Measurements from ENCODE around the gene MAP2.

Gene MAP2, protein sequence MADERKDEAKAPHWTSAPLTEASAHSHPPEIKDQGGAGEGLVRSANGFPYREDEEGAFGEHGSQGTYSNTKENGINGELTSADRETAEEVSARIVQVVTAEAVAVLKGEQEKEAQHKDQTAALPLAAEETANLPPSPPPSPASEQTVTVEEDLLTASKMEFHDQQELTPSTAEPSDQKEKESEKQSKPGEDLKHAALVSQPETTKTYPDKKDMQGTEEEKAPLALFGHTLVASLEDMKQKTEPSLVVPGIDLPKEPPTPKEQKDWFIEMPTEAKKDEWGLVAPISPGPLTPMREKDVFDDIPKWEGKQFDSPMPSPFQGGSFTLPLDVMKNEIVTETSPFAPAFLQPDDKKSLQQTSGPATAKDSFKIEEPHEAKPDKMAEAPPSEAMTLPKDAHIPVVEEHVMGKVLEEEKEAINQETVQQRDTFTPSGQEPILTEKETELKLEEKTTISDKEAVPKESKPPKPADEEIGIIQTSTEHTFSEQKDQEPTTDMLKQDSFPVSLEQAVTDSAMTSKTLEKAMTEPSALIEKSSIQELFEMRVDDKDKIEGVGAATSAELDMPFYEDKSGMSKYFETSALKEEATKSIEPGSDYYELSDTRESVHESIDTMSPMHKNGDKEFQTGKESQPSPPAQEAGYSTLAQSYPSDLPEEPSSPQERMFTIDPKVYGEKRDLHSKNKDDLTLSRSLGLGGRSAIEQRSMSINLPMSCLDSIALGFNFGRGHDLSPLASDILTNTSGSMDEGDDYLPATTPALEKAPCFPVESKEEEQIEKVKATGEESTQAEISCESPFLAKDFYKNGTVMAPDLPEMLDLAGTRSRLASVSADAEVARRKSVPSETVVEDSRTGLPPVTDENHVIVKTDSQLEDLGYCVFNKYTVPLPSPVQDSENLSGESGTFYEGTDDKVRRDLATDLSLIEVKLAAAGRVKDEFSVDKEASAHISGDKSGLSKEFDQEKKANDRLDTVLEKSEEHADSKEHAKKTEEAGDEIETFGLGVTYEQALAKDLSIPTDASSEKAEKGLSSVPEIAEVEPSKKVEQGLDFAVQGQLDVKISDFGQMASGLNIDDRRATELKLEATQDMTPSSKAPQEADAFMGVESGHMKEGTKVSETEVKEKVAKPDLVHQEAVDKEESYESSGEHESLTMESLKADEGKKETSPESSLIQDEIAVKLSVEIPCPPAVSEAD (N-terminal part only)

DNA sequence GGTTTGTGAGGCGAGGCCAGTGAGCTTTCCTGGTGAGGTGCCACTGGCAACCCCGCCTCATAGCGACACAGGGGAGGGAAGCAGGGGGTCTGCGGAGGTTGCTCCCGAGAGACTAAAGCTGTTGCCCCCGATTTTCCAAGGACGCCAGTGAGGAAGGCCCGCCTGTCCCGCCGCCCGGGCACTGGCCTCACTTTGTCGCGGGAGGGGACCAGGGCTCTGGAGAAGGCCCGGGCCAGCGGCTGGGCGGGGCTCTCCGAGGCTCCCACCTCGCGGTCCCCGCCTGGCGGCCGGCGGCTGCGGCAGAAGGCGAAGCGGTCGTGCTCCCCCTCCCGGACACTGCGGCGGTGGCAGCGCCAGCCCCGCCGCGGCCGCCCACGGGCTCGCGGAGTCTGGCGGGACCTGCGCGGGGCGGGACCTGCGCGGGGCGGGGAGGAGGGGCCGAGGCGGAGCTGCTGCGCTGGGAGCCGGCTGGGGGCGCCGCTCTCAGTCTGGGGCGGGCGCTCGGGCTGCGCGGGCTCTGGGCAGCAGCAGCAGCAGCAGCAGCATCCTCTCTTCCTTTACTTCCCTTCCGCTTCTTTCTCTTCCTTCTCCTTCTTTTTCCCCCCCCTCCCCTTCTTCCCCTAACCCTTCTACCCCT, at the start of gene MAP2:
Gene MAP2 (plus strand): TSS at position 486 of the 637 bp plus-strand sequence. CDS start 229,124 bp downstream, outside the sequence.
- DNase-seq (ENCODE audit: low read depth in 2 of 2) = peak in 1 of 2 donors; percentile 7

DNA sequence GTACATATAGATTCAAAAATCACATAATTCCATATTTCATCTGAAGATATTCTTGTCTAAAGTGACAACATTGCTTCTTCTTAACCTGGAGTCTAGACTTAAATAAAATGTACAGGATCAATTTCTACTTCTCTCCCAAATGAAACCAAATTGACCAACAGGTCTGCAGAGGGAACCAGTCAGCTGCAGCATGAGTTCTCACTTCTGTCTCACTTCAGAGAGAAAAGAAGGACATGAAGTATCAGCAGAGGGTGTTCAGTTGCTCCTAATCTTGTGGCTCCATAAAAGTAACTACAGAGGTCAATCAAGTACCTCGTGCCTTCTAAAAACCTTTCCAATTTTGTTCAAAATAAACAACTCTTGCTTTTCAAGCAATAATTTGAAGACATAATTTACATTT, 47.2 kb upstream of the MAP2 start:
- DNase-seq (ENCODE audit: low read depth in 2 of 2) = no peak

DNA sequence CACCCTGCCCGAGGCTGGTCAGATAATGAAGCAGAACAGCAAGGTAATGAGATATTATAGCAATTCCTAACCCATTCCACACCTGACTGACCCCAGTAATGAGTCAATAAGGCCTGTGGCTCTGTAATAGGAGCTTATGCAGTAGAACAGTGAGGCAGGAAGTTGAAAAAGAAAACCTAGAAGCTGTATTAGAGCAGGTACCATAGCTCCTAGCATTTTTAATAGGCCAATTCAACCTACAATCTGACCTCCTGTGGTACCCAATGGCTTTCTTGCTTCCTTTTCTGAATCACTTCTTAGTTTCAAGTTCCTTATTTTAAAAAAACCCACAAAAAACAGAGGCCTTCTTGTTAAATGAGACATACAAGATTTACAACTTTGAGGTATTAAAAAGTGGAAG, 43.6 kb upstream of the MAP2 start:
- no peak for DNase-seq (ENCODE audit: low read depth in 2 of 2)

DNA sequence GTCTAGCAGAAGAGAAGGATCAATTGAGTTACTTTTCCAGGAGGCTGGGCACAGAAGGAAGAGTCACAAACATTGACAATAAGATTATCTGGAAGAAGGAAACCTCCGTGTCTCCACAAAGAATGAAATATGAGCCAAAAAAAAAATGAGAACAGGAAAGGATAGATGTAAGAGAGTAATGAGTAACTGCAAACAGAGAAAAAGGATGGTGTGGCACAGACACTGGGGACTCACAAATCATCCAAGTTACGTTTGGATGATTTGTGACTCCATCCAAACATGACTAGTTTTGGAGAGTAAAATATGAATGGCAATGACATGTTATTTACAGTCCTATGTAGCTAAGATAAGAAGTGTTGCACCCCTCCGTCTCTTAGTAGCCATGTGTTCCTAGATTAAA, 42.8 kb upstream of the MAP2 start:
- no peak for DNase-seq (ENCODE audit: low read depth in 2 of 2)

DNA sequence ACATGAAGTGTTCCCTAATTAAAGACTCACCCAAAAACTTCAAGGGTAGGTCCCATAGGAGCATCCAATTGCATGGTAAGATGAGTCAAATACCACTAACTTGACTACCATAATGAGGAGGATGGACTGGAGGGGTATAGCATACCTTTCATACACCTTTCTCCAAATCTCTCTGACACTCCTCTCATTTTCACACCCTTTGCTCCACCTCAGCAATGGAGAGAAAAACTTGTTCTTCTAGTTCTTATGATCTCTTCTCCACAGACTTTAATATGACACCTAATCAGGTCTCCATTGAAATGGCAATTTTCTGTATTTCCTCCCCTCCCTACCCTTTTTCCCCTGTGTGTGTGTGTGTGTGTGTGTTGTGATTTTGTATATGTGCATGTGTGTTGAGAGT, 41.1 kb upstream of the MAP2 start:
- DNase-seq (ENCODE audit: low read depth in 2 of 2) = no peak

DNA sequence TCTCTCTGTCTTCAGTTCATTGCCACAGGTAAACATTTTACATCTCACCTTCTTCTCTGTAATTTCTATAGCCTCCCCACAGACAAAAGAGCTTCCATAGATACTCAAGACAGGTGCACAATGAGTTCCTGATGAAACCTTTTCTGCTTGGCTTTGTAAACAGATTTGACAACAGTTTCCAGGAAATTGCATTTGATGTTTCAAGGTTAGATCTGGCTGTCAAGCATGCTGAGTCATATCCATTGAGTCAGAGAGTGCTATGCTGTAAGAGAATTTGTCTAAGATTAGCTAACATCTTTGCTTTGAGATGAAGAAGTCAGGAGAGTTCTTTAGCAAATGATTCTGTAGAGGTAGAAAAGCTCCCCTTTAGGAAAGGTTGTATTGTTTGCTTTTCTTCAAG, 40.6 kb upstream of the MAP2 start:
- DNase-seq (ENCODE audit: low read depth in 2 of 2) = no peak

DNA sequence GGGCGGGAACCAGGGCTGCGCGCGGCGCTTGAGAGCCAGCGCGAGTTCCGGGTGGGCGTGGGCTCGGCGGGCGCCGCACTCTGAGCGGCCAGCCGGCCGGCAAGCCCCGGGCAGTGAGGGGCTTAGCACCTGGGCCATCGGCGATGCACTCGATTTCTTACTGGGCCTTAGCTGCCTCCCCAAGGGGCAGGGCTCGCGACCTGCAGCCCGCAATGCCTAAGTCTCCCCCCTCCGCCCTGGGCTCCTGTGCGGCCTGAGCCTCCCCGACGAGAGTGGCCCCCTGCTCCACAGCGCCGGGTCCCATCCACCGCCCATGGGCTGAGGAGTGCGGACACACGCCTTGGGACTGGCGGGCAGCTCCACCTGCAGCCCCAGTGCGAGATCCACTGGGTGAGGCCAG, 36.5 kb upstream of the MAP2 start:
- no peak for DNase-seq (ENCODE audit: low read depth in 2 of 2)

DNA sequence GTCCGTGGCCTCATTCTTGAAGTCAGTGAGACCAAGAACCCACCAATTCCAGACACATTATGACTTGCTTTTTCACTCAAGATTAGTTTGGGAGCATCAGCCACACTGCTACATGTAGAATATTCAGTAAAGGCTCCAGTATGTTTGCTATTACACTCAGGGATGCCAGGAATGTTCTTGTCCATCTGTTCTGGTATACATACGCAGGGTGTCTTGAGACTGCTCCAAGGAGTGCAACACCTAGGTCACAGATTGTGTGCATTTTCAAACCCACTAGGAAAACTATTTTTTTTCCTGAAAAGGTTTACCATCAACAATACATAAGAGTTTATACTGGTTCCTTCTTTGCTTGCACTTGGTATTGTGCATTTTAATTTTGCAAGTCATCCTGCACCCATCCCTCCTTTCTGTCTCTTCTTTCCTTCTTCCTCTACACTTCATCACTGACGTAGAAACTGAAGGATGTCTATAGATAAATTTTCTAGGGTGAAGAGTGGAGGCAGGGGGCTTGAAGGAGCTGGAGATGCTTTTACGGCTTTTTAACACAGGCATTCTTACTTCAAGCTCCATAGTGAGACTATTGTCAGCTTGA, 35.3 kb upstream of the MAP2 start:
- DNase-seq (ENCODE audit: low read depth in 2 of 2) = no peak

DNA sequence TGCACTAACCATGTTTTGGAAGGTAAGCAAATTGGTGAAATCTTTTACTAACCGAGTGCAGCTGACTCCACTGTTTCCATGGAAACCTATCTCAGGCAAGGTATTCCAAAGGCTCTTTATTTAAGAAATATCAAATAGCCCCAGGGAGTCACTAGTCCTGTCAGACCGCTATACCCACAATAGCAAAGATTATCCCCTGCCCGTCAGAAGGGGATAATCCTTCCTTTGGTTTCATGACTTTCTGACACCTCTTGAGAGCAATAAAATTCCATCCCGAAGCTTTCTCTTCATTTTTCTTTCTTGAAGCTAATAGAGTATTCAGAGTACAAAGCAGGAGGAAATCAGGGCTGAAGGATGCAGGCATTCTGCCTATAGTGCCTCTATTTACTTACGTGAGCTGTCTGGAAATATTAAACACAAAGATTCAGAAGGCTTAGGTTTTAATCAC, 34.7 kb upstream of the MAP2 start:
- no peak for DNase-seq (ENCODE audit: low read depth in 2 of 2)

DNA sequence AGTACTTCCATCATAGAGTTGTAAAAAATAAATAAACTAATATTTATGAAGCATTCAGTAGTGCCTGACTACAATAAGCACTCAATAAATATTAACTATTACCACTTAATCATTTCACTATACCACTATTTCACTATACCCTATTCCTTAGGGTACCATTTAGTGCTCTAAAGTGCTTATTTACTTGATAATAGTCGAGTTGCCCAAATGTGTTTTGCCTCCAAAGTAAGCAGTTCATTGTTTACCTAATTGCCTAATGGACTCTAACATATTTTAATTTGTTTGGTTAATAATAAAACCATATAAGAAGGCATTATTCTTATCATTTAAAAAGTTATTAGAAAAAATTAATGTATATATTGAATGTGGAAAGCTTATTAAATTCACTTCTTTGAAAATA, 33.0 kb upstream of the MAP2 start:
- no peak for DNase-seq (ENCODE audit: low read depth in 2 of 2)

DNA sequence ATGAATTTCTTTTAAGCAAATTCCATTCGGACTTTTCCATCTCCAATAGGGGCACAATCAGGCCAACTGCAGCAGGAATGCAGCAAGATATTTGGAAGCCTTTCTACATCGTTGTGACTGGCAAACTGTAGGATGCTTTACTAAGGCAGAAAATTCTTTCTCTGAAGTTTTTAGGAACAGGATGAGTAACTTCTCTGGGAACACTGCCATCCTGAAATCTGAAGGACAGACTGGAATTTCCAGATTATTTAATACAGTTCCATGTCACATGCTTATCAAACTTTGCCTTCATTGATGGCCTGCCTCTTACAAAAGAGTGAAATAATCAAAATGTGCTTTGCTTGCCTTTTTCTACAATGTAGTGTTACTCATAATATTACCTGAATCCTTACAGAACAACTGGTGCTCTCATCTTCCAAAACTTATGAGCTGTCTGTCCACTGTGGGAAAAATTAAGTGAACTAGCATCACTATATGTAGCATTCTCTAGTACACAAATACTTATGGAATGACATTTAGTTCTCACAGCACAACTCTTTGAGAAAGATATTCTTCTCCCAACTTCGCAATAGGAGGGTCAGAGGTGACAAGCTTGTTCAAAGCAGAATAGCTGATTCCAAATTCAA, 32.0 kb upstream of the MAP2 start:
- no peak for DNase-seq (ENCODE audit: low read depth in 2 of 2)

DNA sequence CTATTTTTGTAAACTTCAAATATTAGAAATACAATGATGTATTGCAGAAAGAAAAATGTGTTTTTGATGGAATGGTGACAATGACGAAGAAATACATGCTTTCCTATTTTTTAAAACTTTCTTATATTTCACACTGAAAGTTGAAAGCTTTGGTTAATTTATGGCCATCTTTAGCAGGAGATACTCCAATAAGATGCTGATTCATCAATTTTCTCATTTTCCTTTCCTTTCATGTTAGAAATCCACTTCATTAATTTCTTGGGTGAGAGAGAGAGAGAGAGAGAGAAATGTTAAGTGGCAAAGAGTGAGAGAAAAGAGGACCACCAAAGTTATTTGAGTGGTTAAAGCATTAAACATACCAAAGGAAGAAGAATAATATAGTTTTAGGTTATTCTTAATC, 28.6 kb upstream of the MAP2 start:
- no peak for DNase-seq (ENCODE audit: low read depth in 2 of 2)

DNA sequence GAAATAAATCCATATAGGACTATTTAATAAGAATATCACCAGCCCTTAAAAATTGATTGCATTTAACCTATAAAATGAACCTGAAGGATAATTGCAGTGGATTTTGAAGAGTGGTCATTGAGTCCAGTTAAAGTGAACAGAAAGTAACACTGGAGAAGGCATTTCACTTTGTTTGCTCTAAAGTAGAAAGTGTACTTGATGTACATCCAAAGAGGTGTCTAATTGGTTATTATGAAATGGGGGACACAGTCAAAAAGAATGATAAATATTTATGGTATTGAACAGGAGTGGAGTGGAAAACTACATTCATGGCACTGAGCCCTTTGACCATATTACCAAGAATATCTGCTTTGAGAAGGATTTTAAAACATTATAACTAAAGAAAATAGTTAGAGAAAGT, 28.2 kb upstream of the MAP2 start:
- no peak for DNase-seq (ENCODE audit: low read depth in 2 of 2)

DNA sequence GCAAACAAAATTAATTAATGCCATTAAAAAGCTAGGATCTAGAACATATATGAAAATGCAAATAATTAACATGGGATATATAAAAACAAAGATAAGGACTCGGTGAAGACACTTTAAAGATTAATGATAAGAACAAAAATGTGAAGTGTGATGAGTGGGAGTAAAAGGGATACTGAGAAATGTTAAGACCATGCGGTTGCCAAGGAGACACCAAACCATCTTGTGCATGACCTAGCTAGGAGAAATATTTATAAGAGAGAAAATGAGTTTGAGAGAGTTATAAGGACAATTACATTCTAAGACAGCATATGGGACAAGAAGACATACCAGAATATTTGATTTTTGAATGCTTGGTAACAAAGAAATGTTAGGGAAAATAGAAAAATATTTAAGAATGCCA, 25.4 kb upstream of the MAP2 start:
- no peak for DNase-seq (ENCODE audit: low read depth in 2 of 2)

DNA sequence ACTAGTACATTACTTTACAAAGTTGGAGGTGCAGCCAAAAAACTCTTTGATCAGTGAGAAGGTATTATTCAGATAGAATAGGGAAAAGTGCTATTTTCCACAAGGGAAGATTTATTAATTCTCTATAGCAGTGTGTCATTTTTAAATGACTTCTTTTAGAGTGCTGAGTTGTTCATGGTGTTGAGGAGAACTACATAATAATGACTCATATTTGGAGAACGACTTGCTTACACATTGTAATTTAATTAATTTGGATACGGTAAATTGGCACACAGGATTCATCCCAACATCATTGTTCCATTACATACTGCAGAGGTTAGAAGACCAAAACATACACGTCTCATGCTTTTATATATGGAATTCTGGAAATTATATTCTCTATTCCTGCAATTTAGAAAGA, 22.1 kb upstream of the MAP2 start:
- no peak for DNase-seq (ENCODE audit: low read depth in 2 of 2)

DNA sequence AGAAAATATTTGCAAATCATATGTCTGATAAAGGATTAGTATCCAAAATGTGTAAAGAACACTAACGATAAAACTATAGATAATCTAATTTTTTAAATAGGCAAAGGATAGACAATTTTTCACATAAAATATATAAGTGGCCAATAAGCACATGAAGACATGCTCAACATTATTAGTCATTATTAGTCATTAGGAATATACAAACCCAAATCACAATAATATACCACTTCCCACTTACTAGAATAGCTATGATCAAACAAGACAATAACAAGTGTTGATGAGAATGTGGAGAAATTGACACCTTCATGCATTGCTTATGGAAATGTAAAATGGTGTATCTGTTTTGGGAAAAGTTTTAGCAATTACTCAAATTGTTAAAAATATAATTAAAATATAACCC, 12.6 kb upstream of the MAP2 start:
- no peak for DNase-seq (ENCODE audit: low read depth in 2 of 2)

DNA sequence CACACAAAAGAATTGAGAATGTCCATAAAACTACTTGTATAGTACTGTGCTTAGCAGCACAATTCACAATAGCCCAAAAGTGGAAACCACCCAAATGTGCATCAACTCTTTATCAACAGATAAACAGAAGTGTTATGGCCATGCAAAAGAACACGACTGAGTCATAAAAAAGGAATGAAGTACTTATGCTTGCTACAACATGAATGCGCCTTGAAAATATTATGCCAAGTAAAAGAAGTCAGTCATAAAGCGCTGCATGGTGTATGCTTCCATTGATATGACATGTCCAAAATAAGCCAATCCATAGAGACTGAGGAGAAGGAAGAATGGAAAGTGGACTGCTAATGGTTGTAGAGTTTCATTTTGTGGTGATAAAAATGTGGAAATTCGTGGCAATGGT, 12.1 kb upstream of the MAP2 start:
- DNase-seq (ENCODE audit: low read depth in 2 of 2) = no peak

DNA sequence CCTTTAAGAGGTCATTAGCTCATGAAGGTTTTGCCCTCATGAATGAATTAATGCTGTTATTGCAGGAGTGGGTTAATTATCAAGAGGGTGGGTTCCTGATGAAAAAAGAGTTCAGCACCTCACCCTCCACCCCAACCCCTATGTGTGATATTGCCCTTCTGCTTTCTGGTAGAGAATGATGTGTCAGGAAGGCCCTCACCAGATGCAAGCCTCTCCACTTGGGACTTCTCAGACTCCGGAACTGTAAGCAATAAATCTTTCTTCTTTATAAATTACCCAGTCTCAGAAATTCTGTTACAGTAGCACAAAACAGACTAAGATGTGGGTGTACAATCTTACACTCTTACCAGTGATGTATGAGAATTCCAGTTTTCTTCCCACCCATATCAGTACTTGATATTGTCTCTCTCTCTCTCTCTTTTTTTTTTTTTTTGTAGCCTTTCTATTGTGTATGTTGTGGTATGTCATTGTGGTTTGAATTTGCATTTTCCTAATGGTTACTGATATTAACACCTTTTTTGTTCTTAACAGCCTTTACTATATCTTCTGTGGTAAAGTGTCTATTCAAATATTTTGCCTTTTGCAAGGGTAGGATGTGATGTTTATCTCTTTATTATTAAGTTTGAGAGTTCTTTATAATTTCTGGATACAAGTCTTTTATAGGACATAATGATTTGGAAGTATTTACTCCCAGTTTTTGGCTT, 10.4 kb upstream of the MAP2 start:
- DNase-seq (ENCODE audit: low read depth in 2 of 2) = no peak

DNA sequence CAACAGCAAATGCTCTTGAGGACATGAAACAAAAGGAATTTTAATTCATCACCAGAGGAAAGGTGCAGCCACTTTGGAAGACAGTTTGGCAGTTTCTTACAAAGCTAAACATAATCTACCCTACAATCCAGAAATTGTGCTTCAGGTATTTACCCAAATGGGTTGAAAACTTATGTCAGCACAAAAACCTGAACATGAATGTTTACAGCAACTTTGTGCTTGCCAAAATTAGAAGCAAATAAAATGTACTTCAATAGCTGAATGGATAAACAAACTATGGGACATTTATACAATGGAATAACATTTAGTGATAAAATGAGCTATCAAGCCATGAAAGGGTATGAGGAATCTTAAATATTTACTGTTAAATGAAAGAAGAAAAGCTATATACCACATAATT, 6.9 kb upstream of the MAP2 start:
- no peak for DNase-seq (ENCODE audit: low read depth in 2 of 2)

DNA sequence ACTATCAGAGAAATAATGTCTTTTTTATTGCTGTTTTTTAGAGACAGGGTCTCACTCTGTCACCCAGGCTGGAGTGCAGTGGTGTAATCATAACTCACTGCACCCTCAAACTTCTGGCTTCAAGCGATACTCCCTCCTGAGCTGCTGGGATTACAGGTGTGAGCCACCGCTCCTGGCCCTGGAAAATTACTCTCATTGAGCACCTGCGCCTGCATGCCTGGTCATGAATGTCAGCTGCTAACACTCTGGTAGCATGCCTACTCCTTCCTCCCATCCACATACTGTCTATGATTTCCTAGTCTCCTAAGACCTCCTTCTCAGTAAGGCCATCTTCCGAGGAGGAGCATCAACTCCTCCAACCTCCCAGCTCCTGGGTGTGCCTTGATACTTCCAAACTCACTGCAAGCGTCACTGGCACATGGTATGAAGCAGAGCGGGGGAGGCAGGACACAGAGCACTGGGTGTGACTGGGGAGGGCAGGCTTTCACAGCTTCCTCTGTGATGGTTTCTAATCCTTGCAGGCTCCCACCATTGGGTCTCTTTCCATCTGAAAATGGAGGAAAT, 1.6 kb upstream of the MAP2 start:
- no peak for DNase-seq (ENCODE audit: low read depth in 2 of 2)
